ENCODE results near the gene MAN1B1.

DNA sequence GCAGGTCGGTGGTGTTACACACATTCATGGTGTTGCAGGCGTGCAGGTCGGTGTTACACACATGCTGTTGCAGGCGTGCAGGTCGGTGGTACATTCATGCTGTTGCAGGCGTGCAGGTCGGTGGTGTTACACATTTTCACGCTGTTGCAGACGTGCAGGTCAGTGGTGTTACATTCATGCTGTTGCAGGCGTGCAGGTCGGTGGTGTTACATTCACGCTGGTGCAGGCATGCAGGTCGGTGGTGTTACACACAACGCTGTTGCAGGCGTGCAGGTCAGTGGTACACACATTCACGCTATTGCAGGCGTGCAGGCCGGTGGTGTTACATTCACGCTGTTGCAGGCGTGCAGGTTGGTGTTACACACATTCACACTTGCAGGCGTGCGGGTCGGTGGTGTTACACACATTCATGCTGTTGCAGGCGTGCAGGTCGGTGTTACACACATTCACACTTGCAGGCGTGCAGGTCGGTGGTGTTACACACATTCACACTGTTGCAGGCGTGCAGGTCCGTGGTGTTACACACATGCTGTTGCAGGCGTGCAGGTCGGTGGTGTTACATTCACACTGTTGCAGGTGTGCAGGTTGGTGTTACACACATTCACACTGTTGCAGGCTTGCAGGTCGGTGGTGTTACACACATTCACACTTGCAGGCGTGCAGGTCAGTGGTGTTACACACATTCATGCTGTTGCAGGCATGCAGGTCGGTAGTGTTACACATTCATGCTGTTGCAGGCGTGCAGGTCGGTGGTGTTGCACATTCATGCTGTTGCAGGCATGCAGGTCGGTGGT, 16.6 kb downstream of the MAN1B1 start:
- TF ChIP-seq CTCF (IDR thresholded peaks at IDR 0.05) (no peak), POLR2A (IDR thresholded peaks at IDR 0.05) (no peak)
